ENCODE measurements around the gene NKD2.
"Not testable (repeated sequence)": the region's sequence is repeated elsewhere in the genome, so short reads cannot be mapped to it uniquely, and the experiment has no call there.

The NKD2 gene

DNA sequence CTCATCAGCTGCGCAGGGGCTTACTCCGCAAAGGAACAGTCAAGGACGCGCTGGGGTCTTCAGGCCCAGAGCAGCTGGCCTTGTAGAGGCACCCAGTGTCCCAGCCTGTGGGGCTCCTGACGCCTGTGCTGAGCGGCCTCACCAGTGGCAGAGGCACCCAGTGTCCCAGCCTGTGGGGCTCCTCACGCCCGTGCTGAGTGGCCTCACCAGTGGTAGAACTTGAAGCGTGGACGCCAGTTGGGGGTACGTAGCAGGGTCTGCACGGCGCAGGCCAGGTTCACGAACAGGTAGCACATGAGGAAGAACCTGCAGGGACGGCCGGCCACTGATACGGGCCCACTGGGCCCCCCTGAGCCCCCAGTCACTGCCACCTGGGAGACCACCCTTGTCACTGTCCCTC is 67.3 kb downstream of the NKD2 start:
- no peak for DNase-seq

DNA sequence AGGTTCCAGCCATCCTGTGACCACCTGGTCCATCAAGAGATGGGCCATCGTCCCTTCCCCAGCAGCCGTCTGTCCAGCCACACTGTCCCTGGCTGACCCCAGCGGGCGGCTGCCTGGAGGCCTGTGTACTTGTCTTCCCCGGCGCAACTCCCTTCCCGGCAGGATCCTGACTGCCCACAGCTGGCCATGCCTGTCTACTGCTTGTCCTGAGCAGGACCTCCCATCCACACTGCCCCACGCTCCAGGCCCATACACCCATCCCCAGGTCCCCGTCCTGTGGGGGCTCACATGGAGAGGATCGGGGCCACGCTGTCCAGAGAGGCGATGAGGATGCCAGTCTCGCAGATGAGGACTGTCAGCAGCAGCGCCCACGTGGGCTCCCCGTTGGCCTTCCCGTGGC is 67.8 kb downstream of the NKD2 start:
- no peak for DNase-seq

DNA sequence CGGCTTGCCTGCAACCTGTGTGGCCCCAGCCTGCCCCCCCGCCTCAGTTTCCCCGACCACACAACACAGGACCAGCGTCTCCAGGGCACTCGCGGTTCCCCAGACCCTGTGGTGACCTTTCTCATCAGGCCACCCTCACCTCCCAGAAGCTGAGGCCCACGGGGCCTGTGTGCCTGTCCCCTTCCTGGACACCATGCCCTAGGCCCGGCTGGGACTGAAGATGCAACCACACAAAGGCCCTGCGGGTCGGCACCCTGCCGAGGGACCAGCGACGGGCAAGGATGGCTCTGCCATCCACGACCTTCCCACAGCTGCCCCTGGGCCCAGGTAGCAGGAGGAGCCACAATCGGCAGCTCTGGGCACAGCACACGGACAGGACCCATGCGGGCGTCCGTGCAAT is 68.4 kb downstream of the NKD2 start:
- DNase-seq, result no peak

DNA sequence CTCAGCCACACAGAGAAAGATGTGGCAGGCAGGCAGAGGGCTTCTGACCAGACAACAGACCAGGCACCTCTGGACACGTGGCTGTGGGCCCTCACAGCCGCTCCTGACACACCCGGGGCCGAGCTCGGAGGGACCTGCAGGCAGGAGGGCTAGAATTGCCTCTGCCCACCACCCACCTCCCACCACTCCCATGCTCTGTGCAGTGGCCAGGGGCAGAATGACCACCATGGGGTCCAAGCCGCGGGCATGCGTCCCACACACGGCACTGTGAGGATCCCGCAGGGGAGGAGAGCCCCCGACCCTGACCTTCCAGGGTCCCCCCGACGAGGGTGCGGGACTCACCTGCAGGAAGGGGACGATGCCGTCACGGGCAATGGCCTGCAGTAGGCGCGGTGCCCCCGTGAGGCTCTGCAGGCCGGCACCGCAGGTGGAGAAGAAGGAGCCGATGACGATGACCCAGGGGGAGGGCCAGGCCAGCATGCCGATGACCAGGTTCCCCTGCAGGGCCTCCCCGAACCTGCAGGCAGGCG is 69.0 kb downstream of the NKD2 start:
- no peak for DNase-seq

DNA sequence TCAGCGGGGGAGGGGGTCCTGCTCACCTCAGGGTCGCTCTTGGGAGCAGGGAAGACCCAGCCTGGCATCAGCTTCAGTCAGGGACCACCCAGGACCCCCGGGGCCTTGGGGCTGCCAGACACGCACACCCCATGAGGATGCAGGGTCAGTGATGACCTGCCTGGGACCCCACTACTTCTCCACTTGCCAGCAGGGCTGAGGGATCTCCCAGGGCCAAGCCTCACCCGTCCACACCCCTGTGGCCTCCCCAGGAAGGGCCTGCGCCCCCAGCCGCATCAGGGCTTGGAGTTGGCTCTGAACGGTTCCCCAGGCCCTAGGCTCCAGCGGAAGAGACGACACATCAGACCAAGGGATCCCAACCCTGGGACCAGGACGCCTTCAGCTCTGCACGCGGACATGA is 69.6 kb downstream of the NKD2 start:
- no peak for DNase-seq

DNA sequence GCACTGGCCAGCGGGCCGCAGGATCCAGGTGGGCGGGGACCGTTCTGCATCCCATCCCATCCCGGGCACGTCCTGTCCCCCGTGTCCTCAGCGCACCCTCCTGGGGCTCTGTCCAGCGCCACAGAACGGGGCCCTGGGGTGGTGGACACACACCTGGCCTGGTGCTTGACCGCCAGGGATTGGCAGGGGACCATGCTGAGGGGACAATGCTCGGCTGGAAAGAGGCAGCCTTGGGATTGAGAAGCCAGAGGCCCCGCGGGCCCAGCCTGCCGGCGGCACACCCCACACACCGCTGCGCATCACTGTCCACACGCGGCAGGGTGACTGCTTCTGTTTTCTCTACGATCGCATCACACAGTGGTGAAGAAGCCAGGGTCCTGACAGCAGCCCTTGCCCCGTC is 70.2 kb downstream of the NKD2 start:
- no peak for DNase-seq

DNA sequence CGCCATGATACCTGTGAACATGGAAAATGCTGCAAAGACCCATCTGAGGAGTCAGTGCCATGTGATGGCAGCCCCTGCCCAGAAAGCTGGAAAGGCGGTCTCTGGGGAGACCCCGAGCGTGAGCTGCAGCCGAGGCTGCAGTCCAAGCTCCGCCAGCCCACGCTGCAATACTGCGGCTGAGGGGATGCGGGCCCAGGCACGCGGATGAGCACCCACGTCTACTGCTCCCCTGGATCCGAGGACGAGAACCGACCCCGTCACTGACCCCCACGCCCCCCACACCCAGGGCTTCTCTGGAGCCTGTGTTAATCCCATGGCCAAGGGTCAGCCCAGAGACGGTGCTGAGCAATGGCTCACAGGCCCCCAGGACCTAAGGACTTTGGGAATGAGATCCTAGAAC is 70.9 kb downstream of the NKD2 start:
- DNase-seq, result no peak

DNA sequence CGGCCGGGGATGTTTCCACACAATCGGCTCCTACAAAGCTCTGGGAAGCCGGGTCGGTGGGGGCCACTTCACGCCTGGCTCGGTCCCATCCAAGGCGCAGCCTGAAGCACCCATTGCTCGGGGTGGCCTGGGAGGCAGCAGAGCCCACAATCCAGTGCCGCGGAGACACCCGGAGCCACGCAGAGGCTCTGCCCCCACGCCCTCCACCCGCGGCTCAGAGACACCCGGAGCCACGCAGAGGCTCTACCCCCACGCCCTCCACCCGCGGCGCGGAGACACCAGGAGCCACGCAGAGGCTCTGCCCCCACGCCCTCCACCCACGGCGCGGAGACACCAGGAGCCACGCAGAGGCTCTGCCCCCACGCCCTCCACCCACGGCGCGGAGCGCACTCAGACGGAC is 71.4 kb downstream of the NKD2 start:
- DNase-seq, result no peak

DNA sequence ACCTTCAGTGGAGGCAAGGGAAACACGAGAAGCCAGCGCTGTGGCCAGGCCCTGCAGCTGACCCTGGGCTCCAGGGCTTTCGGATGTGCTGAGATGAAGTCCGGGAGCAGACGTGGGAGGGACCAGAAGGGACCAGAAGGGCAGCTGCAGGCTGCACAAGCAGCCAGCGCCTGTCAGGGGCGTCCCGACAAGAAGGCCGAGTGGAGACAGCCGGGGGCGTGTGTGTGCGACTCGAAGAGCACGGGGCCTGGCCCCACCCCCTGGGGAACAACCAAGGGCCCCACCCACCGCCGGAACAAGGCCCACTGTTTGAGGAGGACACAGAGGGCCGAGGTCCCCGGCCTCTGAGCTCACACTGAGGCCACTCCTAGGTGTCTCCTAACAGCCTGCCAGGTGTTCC is 71.8 kb downstream of the NKD2 start:
- no peak for DNase-seq

DNA sequence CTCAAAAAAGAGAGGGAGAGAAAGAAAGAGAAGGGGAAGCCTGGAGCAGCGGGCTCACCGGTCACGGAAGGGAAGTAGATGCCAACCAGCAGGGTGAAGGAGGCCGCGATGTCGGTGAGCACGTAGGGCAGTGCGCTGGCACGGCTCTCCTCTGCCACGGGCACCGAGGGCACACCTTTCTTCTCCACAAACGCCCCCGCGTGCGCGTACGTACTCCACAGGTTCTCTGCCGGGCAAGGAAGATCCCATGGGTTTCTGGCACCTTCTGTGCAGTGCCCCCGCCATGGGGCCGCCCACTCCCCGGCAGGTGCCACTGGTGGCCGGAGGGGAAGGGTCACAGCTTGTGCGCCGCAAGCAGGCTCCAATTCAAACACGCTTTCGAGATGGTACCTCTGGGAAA is 72.9 kb downstream of the NKD2 start:
- no peak for DNase-seq

DNA sequence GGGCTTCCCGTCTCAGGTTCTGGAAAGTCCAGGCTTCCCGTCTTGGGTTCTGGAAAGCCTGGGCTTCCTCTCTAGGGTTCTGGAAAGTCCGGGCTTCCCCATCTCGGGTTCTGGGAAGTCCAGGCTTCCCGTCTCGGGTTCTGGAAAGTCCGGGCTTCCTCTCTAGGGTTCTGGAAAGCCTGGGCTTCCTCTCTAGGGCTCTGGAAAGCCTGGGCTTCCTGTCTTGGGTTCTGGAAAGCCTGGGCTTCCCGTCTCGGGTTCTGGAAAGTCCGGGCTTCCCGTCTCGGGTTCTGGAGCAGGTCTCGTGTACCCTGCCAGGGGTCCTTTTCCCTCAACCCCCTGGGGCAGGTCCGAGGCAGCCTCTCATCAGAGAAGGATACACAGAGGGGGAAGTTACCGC is 74.4 kb downstream of the NKD2 start:
- not testable (repeated sequence) for DNase-seq

DNA sequence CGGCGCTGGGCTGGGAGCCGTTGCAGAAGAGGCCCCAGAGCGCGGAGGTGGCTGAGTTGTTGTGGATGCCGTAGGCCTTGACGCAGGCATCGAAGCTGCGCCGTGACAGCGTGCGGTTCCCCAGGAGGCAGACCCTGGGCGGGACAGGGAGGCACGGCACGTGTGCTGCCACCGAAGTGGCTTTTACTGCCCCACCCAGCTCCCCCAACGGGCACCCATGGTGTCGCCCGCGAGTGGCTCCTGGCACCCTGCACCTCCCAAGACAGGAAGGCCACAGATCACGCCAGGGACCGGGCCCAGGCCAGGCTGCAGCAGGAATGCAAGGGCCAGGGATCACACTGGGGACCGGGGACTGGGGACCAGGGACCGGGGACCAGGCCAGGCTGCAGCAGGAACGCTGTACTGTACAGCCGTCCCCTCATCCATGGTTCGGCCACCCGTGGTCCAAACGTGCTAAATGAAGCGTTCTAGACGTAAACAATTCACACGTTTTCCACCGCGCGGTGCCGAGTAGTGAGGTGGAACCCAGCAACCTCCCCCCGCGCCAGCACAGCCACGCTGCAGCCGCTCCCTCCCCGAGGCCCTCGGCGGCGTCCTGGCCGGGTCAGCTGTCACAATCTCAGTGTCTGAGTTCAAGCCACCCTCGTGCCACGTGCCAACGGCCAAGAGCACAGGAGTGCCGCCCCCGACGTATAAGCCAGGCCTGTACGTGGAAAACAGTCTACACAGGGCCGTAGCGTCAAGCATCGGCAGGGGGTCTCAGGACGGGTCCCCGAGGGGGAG is 75.4 kb downstream of the NKD2 start:
- no peak for DNase-seq

DNA sequence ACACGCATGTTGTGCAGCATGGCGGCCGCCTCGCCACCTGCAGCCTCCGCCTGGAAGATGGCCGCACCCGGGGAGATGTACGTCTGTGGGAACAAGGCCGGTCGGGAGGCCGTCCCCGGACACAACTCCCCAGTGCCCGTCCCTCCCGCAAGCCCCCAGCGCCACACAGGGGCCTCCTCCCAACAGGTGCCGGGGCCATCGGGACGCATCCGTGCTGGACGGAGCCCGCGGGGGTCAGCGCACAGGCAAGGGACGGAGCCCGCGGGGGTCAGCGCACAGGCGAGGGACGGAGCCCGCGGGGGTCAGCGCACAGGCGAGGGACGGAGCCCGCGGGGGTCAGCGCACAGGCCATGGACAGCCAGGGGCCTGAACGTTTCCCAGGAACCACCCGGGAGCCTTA is 76.8 kb downstream of the NKD2 start:
- DNase-seq, result no peak

DNA sequence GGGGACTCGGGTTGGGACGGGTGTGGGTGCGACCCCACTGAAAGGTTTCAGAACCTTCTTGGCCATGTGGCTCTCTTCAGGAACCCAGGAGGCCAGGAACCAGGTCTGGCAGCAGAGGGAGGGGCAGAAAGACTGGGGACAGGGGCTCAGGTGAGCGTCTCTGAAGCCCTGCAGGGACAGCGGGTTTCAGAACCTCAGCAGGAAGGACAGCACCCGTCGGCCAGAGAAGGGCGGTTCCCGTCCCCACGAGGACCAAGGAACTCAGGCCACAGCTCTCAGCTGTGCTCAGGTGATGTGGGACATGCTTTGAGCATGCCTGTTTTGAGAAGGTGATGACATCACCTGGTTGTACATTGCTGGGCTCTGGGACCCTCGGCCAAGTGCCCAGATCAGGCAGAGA is 77.5 kb downstream of the NKD2 start:
- DNase-seq, result no peak

DNA sequence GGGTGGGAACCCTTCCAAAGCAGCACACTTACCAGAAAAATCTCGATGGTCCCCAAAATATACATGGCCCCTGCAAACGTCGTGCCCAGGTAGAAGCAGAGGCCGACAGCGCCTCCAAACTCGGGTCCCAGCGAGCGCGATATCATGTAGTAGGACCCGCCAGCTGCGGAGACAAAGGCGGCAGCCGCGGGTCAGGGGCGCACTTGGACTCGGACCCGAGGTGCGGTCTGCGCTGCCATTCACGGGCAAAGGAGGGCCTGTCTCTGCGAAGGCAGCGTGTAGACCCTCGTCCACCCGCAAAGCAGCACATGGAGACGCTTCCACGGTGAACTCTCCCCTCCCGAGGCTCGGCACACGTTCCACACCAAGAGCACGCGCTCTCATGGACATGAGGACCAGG is 78.3 kb downstream of the NKD2 start:
- DNase-seq, result no peak

DNA sequence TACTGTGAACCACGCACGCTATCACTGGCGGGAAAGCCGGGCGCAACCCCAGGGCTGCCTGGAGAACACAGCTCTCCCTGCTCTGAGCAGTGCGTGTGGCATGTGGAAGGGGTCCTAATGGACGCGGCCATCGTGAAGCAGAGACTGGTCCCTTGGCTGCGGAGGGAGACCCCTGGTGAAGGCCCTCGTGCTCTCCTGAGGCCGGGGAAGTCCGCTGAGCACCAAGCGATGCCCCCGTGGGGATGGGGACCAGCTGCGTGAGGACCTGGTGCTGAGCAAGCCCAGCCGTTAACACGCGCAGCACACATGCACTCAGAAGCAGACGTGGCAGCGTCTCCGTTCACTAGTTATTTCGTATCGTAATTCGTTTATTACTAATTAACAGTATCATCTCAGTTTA is 78.8 kb downstream of the NKD2 start:
- DNase-seq, result no peak

DNA sequence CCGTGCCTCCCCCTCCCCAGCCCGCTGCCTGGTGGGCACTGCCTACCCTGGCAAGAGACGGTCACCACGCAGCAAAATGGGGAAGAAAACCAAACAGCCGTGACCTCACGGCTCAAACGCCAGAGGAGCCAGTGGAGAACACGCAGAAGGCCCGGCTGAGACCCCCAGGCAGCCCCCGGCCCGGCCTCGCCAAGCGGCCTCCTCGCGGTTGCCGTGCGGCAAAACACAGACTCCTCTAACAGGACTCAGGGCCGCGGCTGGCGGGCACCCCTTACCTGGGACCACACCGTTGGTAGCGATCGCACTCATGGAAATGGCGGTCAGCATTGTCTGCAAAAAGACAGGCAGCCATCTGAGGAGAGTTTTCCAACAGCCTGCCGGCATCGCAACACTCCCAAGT is 79.4 kb downstream of the NKD2 start:
- DNase-seq, result no peak

All from activated naive CD4-positive, alpha-beta T cell treated with anti-CD3 and anti-CD28 coated beads, Interleukin-2, amount 50 U/mL, for 16 hours (primary cell).